Measurements from ENCODE around the gene LCN2.
A peak's percentile ranks its signal among the peaks of the same experiment; 100 is the strongest.
"Not testable (repeated sequence)": the region's sequence is repeated elsewhere in the genome, so short reads cannot be mapped to it uniquely, and the experiment has no call there.

Gene LCN2

GRCh38 chr9:128105538-128106175, 43.6 kb upstream of the LCN2 start:
- no peaks in the 10 kb centered on the region for H3K9me3 ChIP-seq
- TF ChIP-seq Cebpa-rat (IDR thresholded peaks at IDR 0.05) = no peak
- H3K27me3 ChIP-seq = no peaks in the 10 kb centered on the region
- peak overlapping the region; percentile 62; the same call in 1 of the 2 replicates for H3K27ac ChIP-seq
- H4K20me1 ChIP-seq = peaks cover 37% of the 10 kb centered on the region
- H3K36me3 ChIP-seq = peaks cover 87% of the 10 kb centered on the region
- H3K4me1 ChIP-seq = peaks cover 70% of the 10 kb centered on the region
- no peak overlapping the region for H3K4me3 ChIP-seq
- 0 out of 2 replicates have a peak overlapping the region, but pooled peaks have one; percentile 82 for H3K4me2 ChIP-seq
- H3K9ac ChIP-seq = no peak overlapping the region; the same call in 1 of the 2 replicates

DNA sequence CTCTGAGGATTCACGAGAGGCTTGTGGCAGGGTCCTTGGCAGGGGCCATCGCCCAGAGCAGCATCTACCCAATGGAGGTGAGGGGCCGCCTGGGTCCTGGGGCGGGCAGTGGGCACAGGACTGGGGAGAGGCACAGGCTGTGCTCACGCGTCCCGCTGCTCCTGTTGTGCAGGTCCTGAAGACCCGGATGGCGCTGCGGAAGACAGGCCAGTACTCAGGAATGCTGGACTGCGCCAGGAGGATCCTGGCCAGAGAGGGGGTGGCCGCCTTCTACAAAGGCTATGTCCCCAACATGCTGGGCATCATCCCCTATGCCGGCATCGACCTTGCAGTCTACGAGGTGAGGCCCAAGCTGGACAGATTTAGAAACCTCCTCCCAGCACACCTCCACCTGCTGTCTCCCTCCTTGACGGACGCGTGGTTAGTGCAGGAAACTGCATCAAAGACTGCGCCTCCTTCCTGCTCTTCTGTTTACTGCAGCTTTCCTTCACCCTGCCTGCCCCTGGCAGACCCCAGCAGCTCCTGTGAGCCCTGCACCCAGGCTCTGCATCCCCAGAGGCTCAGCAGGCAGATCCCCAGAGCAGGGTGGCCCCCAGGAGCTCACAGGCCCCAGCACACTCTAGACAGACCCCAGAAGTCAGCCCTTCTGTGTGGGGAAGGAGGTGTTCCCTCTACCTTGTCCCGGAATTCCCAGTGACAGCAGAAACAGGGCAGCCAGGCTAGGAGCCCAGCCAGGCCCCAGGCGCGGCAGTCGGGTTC, 42.9 kb upstream of the LCN2 start:
- peaks cover 65% of the 10 kb centered on the region for H3K4me1 ChIP-seq
- H3K36me3 ChIP-seq = peaks cover 87% of the 10 kb centered on the region
- peak overlapping the region; percentile 62 for H3K27ac ChIP-seq
- no peak overlapping the region for H3K4me2 ChIP-seq
- H3K4me3 ChIP-seq = no peak overlapping the region
- no peaks in the 10 kb centered on the region for H3K9me3 ChIP-seq
- no peaks in the 10 kb centered on the region for H3K27me3 ChIP-seq
- no peak for TF ChIP-seq Cebpa-rat (IDR thresholded peaks at IDR 0.05)
- H4K20me1 ChIP-seq = peaks cover 30% of the 10 kb centered on the region
- H3K9ac ChIP-seq = 0 out of 2 replicates have a peak overlapping the region, but pooled peaks have one; percentile 6

GRCh38 chr9:128106940-128107467, 42.2 kb upstream of the LCN2 start:
- Histone ChIP-seq H3K4me2 (no peak overlapping the region), H3K36me3 (peaks cover 92% of the 10 kb centered on the region), H3K4me3 (no peak overlapping the region), H3K27me3 (no peaks in the 10 kb centered on the region), H3K9ac (no peak overlapping the region), H3K27ac (0 out of 2 replicates have a peak overlapping the region, but pooled peaks have one; percentile 62), H3K9me3 (no peaks in the 10 kb centered on the region), H3K4me1 (peaks cover 58% of the 10 kb centered on the region), H4K20me1 (peaks cover 29% of the 10 kb centered on the region)
- TF ChIP-seq Cebpa-rat (IDR thresholded peaks at IDR 0.05) = no peak

DNA sequence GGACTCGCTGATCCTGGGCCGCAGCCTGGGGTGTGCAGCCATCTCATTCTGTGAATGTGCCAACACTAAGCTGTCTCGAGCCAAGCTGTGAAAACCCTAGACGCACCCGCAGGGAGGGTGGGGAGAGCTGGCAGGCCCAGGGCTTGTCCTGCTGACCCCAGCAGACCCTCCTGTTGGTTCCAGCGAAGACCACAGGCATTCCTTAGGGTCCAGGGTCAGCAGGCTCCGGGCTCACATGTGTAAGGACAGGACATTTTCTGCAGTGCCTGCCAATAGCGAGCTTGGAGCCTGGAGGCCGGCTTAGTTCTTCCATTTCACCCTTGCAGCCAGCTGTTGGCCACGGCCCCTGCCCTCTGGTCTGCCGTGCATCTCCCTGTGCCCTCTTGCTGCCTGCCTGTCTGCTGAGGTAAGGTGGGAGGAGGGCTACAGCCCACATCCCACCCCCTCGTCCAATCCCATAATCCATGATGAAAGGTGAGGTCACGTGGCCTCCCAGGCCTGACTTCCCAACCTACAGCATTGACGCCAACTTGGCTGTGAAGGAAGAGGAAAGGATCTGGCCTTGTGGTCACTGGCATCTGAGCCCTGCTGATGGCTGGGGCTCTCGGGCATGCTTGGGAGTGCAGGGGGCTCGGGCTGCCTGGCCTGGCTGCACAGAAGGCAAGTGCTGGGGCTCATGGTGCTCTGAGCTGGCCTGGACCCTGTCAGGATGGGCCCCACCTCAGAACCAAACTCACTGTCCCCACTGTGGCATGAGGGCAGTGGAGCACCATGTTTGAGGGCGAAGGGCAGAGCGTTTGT, 41.6 kb upstream of the LCN2 start:
- 0 out of 2 replicates have a peak overlapping the region, but pooled peaks have one; percentile 12 for H3K9ac ChIP-seq
- H3K27ac ChIP-seq = no peak overlapping the region
- no peaks in the 10 kb centered on the region for H3K27me3 ChIP-seq
- H3K36me3 ChIP-seq = peaks cover 89% of the 10 kb centered on the region
- no peaks in the 10 kb centered on the region for H3K9me3 ChIP-seq
- no peak for TF ChIP-seq Cebpa-rat (IDR thresholded peaks at IDR 0.05)
- peaks cover 28% of the 10 kb centered on the region for H4K20me1 ChIP-seq
- no peak overlapping the region for H3K4me3 ChIP-seq
- H3K4me1 ChIP-seq = peaks cover 52% of the 10 kb centered on the region
- no peak overlapping the region for H3K4me2 ChIP-seq

DNA sequence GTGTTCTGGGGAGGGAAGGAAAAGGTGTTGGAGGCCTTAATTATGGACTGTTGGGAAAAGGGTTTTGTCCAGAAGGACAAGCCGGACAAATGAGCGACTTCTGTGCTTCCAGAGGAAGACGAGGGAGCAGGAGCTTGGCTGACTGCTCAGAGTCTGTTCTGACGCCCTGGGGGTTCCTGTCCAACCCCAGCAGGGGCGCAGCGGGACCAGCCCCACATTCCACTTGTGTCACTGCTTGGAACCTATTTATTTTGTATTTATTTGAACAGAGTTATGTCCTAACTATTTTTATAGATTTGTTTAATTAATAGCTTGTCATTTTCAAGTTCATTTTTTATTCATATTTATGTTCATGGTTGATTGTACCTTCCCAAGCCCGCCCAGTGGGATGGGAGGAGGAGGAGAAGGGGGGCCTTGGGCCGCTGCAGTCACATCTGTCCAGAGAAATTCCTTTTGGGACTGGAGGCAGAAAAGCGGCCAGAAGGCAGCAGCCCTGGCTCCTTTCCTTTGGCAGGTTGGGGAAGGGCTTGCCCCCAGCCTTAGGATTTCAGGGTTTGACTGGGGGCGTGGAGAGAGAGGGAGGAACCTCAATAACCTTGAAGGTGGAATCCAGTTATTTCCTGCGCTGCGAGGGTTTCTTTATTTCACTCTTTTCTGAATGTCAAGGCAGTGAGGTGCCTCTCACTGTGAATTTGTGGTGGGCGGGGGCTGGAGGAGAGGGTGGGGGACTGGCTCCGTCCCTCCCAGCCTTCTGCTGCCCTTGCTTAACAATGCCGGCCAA, 40.8 kb upstream of the LCN2 start:
- Histone ChIP-seq H3K9me3 (no peaks in the 10 kb centered on the region), H3K27me3 (no peaks in the 10 kb centered on the region), H4K20me1 (peaks cover 22% of the 10 kb centered on the region), H3K9ac (0 out of 2 replicates have a peak overlapping the region, but pooled peaks have one; percentile 12), H3K4me2 (no peak overlapping the region), H3K4me3 (no peak overlapping the region), H3K36me3 (peaks cover 90% of the 10 kb centered on the region), H3K27ac (no peak overlapping the region), H3K4me1 (peaks cover 44% of the 10 kb centered on the region)
- no peak for TF ChIP-seq Cebpa-rat (IDR thresholded peaks at IDR 0.05)

DNA sequence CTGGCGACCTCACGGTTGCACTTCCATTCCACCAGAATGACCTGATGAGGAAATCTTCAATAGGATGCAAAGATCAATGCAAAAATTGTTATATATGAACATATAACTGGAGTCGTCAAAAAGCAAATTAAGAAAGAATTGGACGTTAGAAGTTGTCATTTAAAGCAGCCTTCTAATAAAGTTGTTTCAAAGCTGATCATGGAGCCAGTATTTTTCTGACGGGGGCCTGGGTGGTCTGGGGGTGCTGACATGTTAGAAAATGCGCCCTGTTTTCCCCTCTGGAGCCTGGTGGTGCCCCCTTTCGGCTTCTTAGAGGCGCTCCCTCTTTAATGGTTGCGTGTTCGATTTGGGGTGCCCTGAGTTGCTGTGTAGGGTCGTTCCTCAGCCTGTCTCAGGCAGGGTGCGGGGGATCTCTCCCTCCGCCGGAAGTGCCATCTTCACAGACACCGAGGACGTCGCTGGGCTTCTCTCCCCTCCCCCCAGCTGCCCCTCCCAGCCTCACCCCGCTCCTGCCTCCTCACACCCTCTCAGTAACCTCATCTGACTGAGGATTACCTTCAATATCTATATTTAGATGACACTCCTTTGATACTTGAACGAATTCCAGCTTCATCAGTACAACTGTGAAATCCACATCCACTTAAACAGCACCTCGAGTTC, 40.1 kb upstream of the LCN2 start:
- Histone ChIP-seq H4K20me1 (peaks cover 22% of the 10 kb centered on the region), H3K4me2 (no peak overlapping the region), H3K36me3 (peaks cover 91% of the 10 kb centered on the region), H3K4me1 (peaks cover 38% of the 10 kb centered on the region), H3K27me3 (no peaks in the 10 kb centered on the region), H3K27ac (no peak overlapping the region), H3K4me3 (no peak overlapping the region), H3K9ac (no peak overlapping the region; the same call in 1 of the 2 replicates), H3K9me3 (no peaks in the 10 kb centered on the region)
- TF ChIP-seq Cebpa-rat (IDR thresholded peaks at IDR 0.05) = no peak

DNA sequence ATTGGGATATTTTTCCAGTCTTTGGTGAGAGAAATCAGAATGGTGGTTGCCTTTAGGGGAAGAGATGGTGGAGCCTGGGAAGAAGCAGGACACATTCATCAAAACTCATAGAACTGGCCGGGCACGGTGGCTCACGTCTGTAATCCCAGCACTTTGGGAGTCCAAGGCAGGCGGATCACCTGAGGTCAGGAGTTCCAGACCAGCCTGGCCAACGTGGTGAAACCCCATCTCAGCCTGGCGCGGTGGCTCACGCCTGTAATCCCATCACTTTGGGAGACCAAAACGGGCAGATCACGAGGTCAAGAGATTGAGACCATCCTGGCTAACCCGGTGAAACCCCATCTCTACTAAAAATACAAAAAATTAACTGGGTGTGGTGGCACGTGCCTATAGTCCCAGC, 37.5 kb upstream of the LCN2 start:
- H3K4me1 ChIP-seq = peaks cover 34% of the 10 kb centered on the region; the same call in 1 of the 2 replicates
- not testable (repeated sequence) for H3K4me3 ChIP-seq, H3K27ac ChIP-seq, H3K9ac ChIP-seq, H3K27me3 ChIP-seq, H3K9me3 ChIP-seq, H3K4me2 ChIP-seq
- H3K36me3 ChIP-seq = peaks cover 96% of the 10 kb centered on the region
- peaks cover 20% of the 10 kb centered on the region for H4K20me1 ChIP-seq

DNA sequence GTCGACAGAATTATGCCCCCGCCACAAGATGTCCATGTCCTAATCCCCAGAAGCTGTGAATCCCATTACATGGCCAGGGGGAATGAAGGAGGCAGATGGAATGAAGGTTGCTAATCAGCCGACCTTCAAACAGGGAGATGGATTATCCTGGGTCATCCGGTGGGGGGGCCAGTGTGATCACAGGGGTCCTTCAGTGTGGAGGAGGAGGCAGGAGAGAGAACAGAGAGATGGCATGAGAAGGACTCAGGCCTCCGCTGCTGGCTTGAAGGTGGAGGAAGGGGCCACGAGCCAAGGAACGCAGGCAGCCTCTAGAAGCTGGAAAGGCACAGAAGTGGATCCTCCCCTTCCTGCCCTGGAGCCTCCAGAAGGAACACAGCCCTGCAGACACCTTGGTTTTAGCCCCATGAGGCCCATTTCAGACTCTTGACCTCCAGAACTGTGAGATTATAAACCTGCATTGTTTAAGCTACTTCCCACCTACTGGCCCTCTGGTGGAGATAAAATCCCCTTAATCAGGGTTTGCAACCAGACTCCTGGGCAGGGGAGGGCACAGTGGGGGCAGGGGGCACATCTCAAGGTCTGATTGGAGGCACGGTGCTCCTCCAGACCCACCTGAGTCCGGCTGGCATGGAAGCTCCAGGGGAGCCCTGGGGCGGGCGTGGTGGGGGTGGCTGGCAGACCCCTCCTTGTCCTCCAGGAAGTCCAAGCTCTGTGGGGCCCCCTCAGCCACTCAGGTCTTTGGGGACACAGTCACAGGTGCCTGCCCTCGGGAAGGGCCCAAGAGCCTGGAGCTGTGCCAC, 35.5 kb upstream of the LCN2 start:
- no peaks in the 10 kb centered on the region; the same call in 1 of the 2 replicates for H4K20me1 ChIP-seq
- H3K27me3 ChIP-seq = no peaks in the 10 kb centered on the region
- peaks cover 76% of the 10 kb centered on the region for H3K36me3 ChIP-seq
- H3K4me3 ChIP-seq = no peak overlapping the region
- H3K9ac ChIP-seq = no peak overlapping the region
- H3K4me2 ChIP-seq = no peak overlapping the region
- H3K27ac ChIP-seq = no peak overlapping the region
- peaks cover 41% of the 10 kb centered on the region for H3K4me1 ChIP-seq
- H3K9me3 ChIP-seq = no peaks in the 10 kb centered on the region
- no peak for TF ChIP-seq Cebpa-rat (IDR thresholded peaks at IDR 0.05)
